ENCODE results near the gene HOXD10.

HOXD10 gene

DNA sequence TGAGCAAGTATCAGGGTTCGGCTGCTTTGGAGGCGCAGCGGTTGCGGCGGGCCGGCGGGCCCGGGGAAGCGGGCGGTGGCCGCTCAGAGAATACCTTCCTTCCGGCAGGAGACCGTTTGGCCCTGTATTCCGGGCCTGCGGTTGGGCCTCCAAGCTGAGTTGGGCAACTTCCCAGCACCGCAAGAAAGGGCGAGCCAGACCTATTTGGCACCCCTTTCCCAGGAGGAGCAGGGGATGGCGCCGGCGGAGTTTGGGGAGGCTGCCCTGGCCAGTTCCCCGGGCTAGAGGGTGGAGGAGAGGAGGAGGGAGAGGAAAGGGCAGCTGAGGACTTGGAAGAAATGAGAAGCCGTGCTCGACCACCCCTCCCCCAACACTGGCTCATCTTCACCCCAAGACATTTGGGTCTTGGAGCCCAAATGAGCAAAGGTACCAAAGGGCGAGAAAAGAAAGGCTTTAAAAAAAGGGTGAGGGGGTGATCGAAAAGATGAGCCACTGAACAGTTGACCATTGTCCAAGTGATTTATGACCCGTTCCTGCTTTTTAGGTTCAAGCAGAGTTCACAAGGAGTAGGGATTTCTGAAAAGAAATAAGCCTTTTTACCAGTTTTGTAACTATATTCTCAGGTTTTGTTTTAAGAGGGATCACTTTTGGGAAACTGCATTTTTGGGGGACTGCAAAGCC, 48.9 kb downstream of the HOXD10 start:
- DNase-seq, result no peak

DNA sequence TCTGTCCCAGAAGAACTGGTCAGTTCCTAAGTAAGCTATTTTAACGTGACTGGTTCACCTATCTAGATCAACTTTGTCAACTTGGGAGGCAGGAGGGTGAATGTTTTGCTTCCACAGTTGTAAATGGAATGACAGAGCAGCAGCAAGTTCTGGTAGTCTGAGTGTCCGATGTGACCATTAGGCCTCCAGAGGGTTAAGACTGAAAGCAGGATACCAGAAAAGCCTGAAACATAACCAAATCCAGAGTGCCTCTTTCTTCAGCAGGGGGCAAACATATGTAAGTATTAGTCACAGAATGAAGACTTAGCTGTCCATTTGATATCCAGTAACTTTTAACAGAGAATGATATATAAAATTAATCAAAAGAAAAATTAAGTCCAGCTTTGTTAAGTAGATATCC, 49.7 kb downstream of the HOXD10 start:
- DNase-seq, result no peak

DNA sequence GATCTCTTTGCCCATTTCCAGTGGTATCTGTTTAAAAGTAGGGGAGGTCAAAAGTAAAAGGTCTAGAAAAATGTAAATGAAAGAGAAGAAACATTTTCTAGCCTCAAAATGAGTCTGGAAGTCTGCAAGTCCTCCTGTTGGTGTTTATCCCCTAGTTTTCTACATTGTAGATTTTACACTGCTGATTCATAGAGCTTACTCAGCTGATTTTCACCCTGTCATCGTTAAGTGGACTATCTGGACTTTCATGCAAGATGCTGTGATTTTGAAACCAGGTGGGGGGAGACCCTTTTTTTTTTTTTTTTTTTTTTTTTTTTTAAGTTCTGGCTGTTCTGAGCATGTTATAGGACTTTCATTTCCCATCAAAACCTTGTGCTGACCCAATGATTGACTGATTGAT, 50.8 kb downstream of the HOXD10 start:
- DNase-seq, result no peak

DNA sequence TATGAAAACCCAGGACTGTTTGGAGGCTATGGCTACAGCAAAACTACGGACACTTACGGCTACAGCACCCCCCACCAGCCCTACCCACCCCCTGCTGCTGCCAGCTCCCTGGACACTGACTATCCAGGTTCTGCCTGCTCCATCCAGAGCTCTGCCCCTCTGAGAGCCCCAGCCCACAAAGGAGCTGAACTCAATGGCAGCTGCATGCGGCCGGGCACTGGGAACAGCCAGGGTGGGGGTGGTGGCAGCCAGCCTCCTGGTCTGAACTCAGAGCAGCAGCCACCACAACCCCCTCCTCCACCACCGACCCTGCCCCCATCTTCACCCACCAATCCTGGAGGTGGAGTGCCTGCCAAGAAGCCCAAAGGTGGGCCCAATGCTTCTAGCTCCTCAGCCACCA, 52.6 kb downstream of the HOXD10 start:
- DNase-seq, result no peak

Data from NCI-H510A treated with DMSO at 0.1 percent for 48 hours (cell line).